GM19099 (cell line): ENCODE data around the gene NDUFAF8.

Source experiments
- POLR2A ChIP-seq: IDR thresholded peaks from 3 replicates; pipeline ENCODE4 v1.6.1; 2011; ENCODE audit warnings: low read depth; ENCODE audit not compliant: insufficient read length; ENCODE audit errors: extremely low read depth

NDUFAF8 gene

DNA sequence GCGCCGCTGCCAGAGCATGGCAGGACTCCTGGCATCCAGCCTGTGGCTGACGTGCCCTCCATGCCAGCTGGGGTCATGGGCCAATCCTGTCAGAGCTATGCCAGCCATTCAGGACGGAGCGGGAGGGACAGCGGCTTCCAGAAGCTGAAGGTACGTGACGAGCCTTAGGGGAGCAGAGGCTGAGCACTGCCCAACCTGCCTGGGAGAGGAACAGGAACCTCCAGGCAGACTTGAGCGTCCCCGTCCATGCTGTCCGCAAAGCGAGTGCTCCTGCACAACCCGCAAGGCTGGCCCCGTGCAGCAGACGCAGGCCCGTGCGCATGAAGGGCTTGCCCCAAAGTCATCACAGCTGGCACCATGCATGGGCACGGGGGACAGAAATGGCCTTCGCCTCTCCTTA is 21.5 kb downstream of the NDUFAF8 start:
- TF ChIP-seq POLR2A: no peak

- no peak for TF ChIP-seq POLR2A
These were observed 22.0 kb downstream of the NDUFAF8 start for GRCh38 chr17:81261096-81261495.

DNA sequence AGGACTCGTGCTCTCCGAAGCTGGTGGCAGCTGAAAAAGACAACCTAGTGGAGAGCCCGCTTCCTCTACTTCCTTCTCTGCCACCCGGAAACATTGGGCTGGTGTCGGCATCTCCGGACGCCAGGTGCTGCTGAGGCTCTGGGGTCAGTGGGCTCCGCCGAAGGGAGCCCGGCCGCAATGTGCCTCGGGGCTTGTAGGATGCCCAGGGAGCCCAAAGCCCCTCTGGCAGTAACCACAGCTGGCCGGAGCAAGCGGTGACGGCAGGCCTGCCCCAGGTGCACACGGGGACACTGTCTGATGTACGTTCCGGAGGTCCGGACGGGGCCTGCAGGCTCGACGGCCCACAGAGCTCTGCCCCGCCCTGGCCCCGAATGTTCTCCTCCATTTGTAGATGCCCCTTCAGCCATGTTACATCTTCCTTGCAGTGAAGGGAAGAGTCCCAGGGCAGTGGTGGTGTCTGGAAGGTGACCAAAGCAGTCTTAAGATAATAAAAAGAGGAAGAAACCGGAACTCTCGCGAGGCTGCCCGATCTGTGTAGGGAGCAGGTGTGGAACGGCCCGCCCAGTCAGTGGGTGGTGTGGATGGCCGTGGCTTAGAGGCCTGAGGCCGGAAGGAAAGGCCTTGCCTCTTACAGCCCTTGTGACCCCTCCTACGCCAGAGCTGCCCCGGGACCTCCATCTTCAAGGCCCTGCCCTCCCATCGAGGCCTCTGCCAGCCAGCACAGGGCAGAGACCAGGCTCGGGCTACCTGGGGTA is 22.6 kb downstream of the NDUFAF8 start:
- TF ChIP-seq POLR2A: no peak

- TF ChIP-seq POLR2A: no peak
These were observed 24.5 kb downstream of the NDUFAF8 start for GRCh38 chr17:81263371-81264181.

- TF ChIP-seq POLR2A: no peak
These were observed 25.5 kb downstream of the NDUFAF8 start for GRCh38 chr17:81264640-81265039.

DNA sequence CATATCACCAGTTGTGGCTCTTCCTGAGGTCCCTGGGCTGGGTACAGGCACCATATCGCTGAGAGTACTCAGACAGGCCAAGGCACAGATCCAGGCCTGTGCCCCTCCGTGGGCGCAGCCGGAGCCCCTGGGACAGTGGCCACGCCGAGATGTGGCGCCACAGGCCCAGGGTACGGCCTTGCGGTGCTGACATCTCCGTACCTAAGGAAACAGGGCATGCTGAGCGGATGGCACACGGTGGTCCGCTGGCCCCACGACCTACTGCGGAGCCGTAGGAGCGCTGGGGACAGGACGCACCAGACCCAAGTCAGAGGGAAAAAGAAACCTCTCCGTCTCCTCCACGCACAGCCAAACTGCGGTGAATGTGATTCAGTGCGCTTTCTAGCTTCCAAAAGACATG is 26.5 kb downstream of the NDUFAF8 start:
- TF ChIP-seq POLR2A: no peak

GRCh38 chr17:81267390-81268067 is 28.4 kb downstream of the NDUFAF8 start:
- no peak for TF ChIP-seq POLR2A

GRCh38 chr17:81270279-81270678 is 31.2 kb downstream of the NDUFAF8 start:
- no peak for TF ChIP-seq POLR2A

- no peak for TF ChIP-seq POLR2A
These were observed 32.1 kb downstream of the NDUFAF8 start for GRCh38 chr17:81271226-81271625.

- no peak for TF ChIP-seq POLR2A
These were observed 33.5 kb downstream of the NDUFAF8 start for GRCh38 chr17:81272616-81273015.

DNA sequence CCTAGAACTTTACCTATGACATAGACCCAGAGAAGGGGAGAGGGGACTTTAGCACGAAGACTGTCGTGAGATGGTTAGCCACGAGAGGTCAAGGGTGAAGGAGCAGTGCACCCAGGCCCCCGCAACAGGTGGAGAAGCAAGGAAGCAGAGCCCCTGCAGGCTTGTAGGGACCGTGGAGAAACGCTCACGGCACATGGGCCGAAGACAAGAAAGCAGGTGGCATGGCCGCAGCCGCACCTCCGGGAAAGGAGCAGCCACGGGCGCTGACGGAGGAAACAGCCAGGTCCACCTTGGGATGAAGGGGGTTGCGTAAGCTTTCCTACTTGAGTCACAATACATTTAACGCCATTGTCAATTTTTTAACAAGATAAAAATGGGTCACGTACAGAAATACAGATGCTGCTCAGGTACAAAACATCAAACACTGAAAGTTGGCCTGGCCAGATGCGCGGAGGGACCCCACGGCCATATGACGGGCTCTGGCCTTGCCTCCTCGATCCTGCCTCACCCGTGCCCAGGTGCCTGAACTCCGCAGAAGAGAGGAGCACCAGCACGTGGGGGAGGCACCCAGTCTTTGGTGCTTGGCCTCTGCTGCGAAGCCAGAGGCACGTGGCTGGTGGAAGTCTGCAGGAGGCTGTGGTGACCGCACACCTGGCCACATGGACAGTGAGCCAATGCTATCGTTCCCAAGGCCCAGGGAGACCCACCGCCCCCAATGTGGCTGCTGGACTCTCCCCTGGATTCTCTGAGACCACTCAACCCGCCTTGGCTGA is 34.8 kb downstream of the NDUFAF8 start:
- no peak for TF ChIP-seq POLR2A

DNA sequence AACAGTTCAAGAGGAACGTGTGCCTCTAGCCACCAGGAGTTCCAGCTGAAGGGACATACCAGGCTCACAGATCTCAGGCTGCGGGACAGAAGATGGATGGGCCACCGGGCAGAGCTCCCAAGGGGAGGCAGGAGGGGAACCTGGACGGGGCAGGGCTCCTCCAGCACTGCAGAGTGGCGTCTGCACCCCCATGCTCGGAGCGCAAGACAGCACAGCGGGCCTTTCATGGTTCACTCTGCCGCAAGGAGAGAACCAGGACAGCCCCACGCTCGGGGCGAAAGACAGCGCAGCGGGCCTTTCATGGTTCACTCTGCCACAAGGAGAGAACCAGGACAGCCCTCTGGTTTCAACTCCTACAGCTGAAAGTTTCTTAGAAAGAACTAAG is 35.3 kb downstream of the NDUFAF8 start:
- TF ChIP-seq POLR2A: no peak

- TF ChIP-seq POLR2A: no peak
These were observed 37.7 kb downstream of the NDUFAF8 start for GRCh38 chr17:81276781-81277180.

GRCh38 chr17:81277421-81277820 is 38.3 kb downstream of the NDUFAF8 start:
- no peak for TF ChIP-seq POLR2A
